ENCODE results near the gene TCEA2. TPM values are rescaled to one million over a fixed set of nuclear protein-coding genes. Genes with fewer than 3 reads are reported as not detected.

Gene TCEA2
- polyA plus RNA-seq, 4 donors, result 77.9 to 99.7 (median 81.5) TPM

- no peak for DNase-seq (ENCODE audit: low read depth in 4 of 4, low spot score in 3 of 4)
Observed at GRCh38 chr20:64063389-64064144, 569 bp downstream of the TCEA2 start.

DNA sequence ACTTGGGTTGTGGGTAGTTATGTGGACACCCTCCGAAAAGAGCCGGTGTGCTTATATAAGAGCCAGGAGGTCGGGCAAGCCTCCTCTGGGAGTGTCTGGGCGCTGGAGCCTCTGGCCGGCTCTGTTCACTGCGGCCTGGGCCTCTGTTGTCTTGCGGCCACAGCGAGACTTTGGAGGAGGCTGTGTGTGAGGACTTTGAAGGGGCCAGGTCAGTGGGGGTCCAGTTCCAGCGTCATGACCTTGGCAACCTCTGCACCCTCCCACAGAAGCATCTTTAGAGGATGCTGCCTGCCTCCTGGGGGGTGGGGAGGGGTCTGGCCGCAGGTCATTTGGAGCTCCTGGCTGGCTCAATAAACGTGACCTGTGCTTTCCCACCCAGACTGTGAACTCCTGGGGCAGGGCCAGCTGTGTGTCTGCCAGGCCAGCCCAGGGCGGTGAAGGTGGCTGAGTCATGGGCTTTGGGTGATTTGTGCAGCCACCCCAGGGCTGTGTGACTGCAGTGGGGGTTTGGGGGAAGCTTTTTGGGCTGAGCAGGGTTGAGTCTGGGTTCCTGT is 1.2 kb downstream of the TCEA2 start:
- no peak for DNase-seq (ENCODE audit: low read depth in 4 of 4, low spot score in 3 of 4)

GRCh38 chr20:64065062-64065973 is 2.3 kb downstream of the TCEA2 start:
- DNase-seq (ENCODE audit: low read depth in 4 of 4, low spot score in 3 of 4), result no peak

- no peak for DNase-seq (ENCODE audit: low read depth in 4 of 4, low spot score in 3 of 4)
Observed at GRCh38 chr20:64065974-64066343, 3.0 kb downstream of the TCEA2 start.

DNA sequence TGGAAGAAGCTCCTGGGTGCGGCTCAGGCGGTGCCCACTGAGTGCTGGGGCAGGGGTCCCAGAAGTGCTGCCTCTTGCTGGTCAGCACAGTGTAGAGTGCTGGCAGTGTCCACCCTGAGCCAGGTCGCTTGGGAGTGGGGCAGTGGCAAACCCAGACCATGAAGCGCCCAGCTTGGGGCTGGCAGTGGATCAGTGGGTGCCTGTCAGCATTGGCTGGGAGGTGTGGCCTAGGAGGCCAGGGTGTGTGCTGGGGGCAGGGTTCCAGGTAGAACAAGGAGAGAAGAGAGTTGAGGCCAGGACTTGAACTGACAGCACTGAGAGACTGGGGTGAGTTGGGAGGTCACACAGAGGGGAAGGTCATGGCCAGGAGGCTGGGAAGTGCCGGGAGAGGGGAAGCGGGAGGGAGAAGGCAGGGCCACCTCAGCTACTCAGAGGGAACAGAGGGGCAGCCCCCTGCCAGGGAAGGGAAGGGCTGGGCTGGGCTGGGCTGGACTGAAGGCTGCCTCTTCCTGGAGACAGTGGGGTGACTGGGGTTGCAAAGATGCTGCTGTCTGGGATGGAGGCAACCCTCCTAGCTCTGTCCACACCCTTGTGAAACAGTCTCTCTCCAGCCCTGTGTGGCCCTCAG is 4.1 kb downstream of the TCEA2 start:
- DNase-seq (ENCODE audit: low read depth in 4 of 4, low spot score in 3 of 4), result no peak

DNA sequence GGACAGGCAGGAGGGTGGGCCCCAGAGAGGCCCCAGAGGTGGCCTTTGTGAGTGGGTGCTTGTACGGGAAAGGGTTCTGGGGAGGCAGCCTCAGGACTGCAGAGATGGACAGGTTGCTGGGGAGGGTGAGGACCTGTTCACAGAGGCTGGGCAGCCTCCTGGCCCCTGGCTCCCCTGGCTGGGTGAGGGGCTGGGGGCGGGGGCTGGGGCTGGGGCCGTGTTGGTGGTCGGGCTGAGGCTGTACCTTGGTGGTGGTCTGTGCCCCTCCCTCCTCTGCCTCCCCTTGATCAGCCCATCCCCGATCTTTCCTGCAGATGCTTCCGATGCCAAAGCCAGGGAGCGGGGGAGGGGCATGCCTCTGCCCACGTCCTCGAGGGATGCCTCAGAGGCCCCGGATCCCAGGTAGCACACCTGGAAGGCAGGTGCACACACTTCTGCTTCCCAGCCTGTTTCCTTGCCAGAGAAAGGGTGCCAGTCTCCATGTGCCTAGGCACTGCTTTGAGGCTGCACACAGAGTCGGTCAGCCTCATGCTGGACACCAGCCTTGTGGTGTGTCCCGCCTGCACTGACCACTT is 4.8 kb downstream of the TCEA2 start:
- DNase-seq (ENCODE audit: low read depth in 4 of 4, low spot score in 3 of 4), result no peak

GRCh38 chr20:64068386-64069208 is 5.6 kb downstream of the TCEA2 start:
- DNase-seq (ENCODE audit: low read depth in 4 of 4, low spot score in 3 of 4), result no peak

- DNase-seq (ENCODE audit: low read depth in 4 of 4, low spot score in 3 of 4), result no peak
Observed at GRCh38 chr20:64069209-64069613, 6.2 kb downstream of the TCEA2 start.

GRCh38 chr20:64069614-64070243 is 6.7 kb downstream of the TCEA2 start:
- DNase-seq (ENCODE audit: low read depth in 4 of 4, low spot score in 3 of 4), result no peak

DNA sequence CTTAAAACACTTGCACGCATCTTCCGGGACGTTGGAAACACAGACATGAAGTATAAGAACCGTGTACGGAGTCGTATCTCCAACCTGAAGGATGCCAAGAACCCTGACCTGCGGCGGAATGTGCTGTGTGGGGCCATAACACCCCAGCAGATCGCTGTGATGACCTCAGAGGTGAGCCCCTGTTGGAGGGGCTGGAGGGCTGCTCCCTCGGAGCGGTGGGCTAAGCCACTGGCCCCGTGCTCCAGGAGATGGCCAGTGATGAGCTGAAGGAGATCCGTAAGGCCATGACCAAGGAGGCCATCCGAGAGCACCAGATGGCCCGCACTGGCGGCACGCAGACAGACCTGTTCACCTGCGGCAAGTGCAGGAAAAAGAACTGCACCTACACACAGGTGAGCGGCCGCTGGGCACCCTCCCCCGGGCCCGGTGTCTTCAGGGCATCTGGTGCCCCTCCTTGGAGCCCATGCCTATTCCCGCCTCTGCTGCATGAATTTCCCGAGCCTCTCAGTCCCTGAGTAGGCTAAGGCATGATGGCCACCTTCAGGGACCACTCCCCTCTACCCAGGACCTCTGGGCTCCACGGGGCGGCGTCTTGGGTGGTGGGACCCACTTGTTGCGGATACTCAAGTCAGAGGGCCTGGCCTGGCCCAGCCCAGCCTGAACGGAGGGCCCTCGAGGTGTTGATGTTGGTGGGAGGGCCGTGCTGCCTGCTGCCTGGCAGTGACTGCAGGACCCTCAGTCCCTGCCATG is 7.4 kb downstream of the TCEA2 start:
- no peak for DNase-seq (ENCODE audit: low read depth in 4 of 4, low spot score in 3 of 4)

GRCh38 chr20:64071341-64072332 is 8.6 kb downstream of the TCEA2 start:
- no peak for DNase-seq (ENCODE audit: low read depth in 4 of 4, low spot score in 3 of 4)

- DNase-seq (ENCODE audit: low read depth in 4 of 4, low spot score in 3 of 4), result no peak
Observed at GRCh38 chr20:64072498-64073063, 9.6 kb downstream of the TCEA2 start.

DNA sequence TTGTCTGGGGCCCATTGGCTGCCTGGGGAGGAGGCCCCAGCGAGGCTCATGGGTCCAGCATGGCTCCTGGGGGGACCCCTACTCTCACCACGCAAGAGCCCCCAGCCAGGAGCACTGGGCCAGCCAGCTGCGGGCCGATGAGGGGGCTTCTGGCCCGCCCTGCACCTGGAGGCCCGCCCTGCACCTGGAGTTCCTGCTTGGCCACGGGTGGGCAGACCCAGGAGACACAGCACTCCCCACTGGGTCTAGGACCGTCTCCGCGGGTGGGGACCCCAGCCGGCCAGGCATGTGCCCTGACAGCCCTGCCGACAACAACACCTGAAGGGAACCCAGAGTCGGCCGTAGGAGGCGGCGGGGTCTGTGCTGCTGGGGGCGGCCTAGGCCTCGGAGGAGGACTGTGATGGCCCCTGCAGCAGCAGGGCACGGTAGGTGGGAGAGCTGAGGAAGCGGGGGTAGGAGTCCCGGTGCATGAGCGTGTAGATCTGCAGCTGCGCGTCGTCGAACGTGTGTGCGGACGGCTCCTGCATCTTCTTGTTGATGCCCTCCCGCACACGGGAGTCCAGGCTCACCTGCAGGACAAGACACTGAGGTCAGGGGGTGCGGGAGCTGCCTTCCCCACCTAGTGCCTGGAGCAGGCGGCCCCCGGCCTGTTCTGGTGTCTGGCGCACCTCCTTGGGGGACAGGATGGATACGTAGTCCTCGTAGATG is 10.6 kb downstream of the TCEA2 start:
- no peak for DNase-seq (ENCODE audit: low read depth in 4 of 4, low spot score in 3 of 4)

GRCh38 chr20:64074184-64074789 is 11.3 kb downstream of the TCEA2 start:
- DNase-seq (ENCODE audit: low read depth in 4 of 4, low spot score in 3 of 4), result no peak

DNA sequence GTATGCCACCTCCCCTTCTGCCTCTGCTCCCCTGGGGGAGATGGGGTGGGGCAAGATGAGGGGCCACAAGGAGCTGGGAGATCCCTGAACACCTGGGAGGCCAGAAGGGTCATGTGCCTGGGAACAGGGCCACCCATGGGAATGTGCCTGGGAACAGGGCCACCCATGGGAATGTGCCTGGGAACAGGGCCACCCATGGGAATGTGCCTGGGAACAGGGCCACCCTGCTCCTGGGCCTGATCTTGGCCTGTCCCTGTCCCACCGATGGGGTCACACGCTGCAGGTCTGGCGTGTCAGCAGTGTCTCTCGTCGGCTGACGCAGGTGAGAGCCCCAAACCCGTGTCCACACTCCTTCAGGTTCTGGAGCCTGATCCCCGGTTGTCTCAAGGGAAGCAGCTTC is 12.0 kb downstream of the TCEA2 start:
- no peak for DNase-seq (ENCODE audit: low read depth in 4 of 4, low spot score in 3 of 4)

- no peak for DNase-seq (ENCODE audit: low read depth in 4 of 4, low spot score in 3 of 4)
Observed at GRCh38 chr20:64075556-64075955, 12.6 kb downstream of the TCEA2 start.

Data from right renal pelvis (tissue), 4 donors.